Measurements from ENCODE around the gene CD68.
A peak's percentile ranks its signal among the peaks of the same experiment; 100 is the strongest.

CD68 gene

DNA sequence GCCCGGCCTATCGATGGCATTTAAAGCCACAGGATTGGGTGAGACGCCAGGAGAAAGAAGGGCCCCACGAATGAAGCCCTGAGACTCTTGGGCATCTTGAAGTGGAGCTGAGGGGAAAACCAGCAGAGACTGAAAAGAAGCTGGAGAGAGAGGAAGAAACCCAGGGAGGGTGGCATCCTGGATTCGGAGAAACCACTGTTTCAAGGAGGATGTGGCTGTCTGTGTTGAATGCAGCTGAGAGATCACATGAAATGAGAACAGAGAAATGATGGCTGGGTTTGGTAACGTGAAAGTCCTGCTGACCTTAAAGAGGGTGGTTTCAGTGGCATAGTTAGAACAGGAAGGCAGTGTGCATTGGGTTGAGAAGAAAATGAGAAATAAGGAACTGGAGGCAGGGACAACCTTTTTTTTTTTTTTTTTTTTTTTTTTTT, 26.8 kb upstream of the CD68 start:
- TF ChIP-seq, protein P1, sequence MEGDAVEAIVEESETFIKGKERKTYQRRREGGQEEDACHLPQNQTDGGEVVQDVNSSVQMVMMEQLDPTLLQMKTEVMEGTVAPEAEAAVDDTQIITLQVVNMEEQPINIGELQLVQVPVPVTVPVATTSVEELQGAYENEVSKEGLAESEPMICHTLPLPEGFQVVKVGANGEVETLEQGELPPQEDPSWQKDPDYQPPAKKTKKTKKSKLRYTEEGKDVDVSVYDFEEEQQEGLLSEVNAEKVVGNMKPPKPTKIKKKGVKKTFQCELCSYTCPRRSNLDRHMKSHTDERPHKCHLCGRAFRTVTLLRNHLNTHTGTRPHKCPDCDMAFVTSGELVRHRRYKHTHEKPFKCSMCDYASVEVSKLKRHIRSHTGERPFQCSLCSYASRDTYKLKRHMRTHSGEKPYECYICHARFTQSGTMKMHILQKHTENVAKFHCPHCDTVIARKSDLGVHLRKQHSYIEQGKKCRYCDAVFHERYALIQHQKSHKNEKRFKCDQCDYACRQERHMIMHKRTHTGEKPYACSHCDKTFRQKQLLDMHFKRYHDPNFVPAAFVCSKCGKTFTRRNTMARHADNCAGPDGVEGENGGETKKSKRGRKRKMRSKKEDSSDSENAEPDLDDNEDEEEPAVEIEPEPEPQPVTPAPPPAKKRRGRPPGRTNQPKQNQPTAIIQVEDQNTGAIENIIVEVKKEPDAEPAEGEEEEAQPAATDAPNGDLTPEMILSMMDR (IDR thresholded peaks at IDR 0.05): no peak
- Histone ChIP-seq H3K4me1 (peaks cover 0 to 24% (median 21%) of the 10 kb centered on the region in 4 donors), H3K4me3 (no peak overlapping the region), H3K9me3 (no peaks in the 10 kb centered on the region), H3K27ac (no peak overlapping the region), H3K27me3 (no peaks in the 10 kb centered on the region), H3K36me3 (peaks cover 3 to 24% (median 13%) of the 10 kb centered on the region in 3 donors)
- DNase-seq: peak in 1 of 2 donors; percentile 35
- intact Hi-C loops (cut with DNase I; ENCODE audit: low total_unique reads): no loop called here

DNA sequence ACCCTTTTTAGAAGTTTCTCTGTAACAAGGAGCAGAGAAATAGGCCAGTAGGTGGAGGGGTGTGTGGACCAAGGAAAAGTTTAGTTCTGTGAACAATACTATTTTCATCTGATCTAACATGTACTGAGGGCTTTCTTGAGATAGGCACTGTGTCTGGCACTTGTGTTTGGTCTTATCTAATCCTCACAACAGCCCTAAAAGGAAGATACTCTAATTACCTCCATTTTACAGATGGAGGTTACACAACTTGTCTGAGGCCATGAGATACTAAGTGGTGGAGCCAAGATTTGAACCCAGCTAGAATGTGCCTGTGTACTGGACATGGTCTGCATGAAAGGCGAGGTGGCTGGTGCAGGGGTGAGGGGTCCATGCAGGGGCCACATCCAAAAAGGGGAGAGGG, 26.1 kb upstream of the CD68 start:
- Histone ChIP-seq H3K27me3 (no peaks in the 10 kb centered on the region), H3K9me3 (no peaks in the 10 kb centered on the region), H3K36me3 (peaks cover 3 to 24% (median 13%) of the 10 kb centered on the region in 3 donors), H3K27ac (no peak overlapping the region), H3K4me1 (peaks cover 0 to 26% (median 23%) of the 10 kb centered on the region in 4 donors), H3K4me3 (no peak overlapping the region)
- TF ChIP-seq, protein P1 (IDR thresholded peaks at IDR 0.05): no peak
- intact Hi-C loops (cut with DNase I; ENCODE audit: low total_unique reads): no loop called here
- no peak for DNase-seq

DNA sequence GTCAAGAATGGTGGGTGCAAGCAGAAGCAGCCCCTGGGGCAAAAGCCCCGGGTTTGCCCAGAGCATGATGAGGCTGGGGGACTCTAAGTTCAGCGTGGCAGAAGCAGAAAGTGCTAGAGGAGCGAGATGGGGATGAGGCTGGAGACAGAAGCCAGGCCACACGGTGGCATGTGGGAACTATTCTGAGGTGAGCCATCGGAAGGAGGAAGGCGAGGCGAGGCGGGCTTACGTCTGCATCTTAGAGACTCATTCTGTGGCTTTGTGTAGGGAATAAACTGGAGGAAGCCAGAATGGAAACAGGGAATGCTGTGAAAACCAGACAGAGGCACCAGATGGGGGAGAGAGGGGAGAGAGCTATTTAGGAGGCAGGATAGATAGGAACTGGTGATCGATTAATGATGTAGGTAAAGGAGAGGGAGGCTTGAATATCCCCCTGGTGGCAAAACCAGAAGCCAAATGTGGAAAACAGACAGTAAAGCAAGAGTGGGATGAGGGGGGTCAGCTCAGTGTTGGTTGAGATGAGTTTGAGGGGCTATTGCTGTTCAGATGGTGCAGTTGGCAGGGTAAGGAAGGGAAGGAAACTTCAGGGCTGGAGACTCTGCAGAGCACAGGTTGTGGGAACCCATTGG, 24.0 kb upstream of the CD68 start:
- Histone ChIP-seq H3K4me3 (no peak overlapping the region), H3K27ac (no peak overlapping the region), H3K4me1 (peaks cover 0 to 34% (median 33%) of the 10 kb centered on the region in 4 donors), H3K36me3 (peaks cover 3 to 22% (median 13%) of the 10 kb centered on the region in 3 donors), H3K9me3 (no peaks in the 10 kb centered on the region), H3K27me3 (no peaks in the 10 kb centered on the region)
- intact Hi-C loops (cut with DNase I; ENCODE audit: low total_unique reads): no loop called here
- DNase-seq: no peak
- TF ChIP-seq, protein P1 (IDR thresholded peaks at IDR 0.05): no peak

DNA sequence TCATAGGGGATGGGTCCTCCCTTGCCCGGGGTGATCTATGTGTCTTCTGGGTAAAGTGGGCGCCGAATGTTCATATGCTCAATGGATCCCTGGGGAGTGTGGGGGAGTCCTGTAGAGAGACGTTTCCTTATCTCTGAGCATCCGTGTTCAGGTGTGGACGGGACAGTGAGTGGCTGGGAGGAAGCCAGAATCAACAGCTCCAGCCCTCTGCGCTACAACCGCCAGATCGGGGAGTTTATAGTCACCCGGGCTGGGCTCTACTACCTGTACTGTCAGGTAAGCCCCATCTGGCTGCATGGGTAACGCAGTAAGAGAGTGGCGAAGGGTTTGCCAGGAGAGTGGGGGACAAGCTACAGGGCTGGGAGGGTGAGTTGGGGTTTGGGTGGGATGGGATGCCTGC, 22.8 kb upstream of the CD68 start:
- Histone ChIP-seq H3K9me3 (no peaks in the 10 kb centered on the region), H3K36me3 (peaks cover 0 to 10% (median 6%) of the 10 kb centered on the region in 3 donors), H3K27ac (peak overlapping the region; percentile 95 to 96), H3K27me3 (no peaks in the 10 kb centered on the region), H3K4me3 (no peak overlapping the region), H3K4me1 (peaks cover 0 to 42% (median 40%) of the 10 kb centered on the region in 4 donors)
- intact Hi-C loops (cut with DNase I; ENCODE audit: low total_unique reads): no loop called here
- TF ChIP-seq, protein P1 (IDR thresholded peaks at IDR 0.05): no peak
- DNase-seq: no peak

DNA sequence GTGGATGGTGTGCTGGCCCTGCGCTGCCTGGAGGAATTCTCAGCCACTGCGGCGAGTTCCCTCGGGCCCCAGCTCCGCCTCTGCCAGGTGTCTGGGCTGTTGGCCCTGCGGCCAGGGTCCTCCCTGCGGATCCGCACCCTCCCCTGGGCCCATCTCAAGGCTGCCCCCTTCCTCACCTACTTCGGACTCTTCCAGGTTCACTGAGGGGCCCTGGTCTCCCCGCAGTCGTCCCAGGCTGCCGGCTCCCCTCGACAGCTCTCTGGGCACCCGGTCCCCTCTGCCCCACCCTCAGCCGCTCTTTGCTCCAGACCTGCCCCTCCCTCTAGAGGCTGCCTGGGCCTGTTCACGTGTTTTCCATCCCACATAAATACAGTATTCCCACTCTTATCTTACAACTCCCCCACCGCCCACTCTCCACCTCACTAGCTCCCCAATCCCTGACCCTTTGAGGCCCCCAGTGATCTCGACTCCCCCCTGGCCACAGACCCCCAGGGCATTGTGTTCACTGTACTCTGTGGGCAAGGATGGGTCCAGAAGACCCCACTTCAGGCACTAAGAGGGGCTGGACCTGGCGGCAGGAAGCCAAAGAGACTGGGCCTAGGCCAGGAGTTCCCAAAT, 22.2 kb upstream of the CD68 start:
- Histone ChIP-seq H3K27ac (peak overlapping the region; percentile 95 to 96), H3K9me3 (no peaks in the 10 kb centered on the region), H3K4me1 (peaks cover 0 to 44% (median 40%) of the 10 kb centered on the region in 4 donors), H3K4me3 (no peak overlapping the region), H3K27me3 (no peaks in the 10 kb centered on the region), H3K36me3 (peaks cover 0 to 10% (median 6%) of the 10 kb centered on the region in 3 donors)
- intact Hi-C loops (cut with DNase I; ENCODE audit: low total_unique reads): no loop called here
- TF ChIP-seq, protein P1 (IDR thresholded peaks at IDR 0.05): no peak
- DNase-seq: no peak
